Eye (tissue), 1 donor: ENCODE measurements around the gene PLXNA2.
A peak's percentile ranks its signal among the peaks of the same experiment; 100 is the strongest.

Experiments used
- DNase-seq: peaks from one replicate; pipeline ENCODE4 v3.0.0-alpha.2; 2015

PLXNA2 gene

DNA sequence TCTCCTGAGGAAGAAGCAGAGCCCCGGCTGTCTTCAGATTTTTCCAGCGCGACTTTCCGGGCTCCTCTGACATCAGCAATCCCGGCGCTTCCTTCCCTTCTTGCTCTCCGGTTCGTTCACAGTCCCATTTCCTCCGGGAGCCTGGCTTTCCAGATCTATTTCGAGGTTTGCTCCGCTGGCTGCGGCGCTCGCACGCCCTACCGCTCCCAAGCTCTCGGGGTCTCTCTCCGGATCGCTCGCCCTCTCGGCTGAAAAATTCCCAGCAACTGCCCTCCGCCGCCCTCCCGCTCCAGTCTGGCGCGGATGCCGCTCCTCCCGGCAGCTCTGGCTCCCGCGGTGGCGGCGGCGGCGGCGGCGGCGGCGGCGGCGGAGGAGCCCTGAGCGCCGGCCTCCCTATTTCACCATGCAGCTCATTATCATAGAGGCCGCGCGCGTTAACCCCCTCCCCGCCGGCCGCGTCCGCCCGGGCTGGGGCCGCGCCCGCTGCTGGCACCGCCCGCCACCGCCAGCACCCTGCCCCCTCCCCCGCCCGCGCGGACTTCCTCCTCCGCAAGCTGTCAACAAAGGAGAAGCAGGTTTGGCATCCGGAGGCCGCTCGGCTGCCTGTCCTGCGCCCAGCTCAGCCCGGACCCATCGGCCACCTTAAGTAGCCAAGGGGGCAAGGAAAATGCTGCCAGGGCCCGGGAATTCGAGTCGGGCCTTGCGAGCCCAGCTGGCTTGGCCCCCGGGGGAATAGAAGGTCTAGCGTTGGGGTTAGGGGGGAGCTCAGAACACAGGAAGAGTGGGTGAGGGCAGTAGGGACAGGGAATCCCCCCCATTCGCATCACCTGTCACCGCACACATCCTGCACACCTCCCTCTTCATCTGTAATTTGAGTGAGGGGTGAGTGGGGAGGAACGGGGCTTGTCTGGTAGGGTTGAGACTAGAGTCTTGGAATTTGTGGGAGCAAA, at the start of gene PLXNA2:
Gene PLXNA2 (minus strand): TSS at position 418 of the 950 bp plus-strand sequence. CDS start 26,462 bp downstream, outside the sequence.
- peak; percentile 88 for DNase-seq

DNA sequence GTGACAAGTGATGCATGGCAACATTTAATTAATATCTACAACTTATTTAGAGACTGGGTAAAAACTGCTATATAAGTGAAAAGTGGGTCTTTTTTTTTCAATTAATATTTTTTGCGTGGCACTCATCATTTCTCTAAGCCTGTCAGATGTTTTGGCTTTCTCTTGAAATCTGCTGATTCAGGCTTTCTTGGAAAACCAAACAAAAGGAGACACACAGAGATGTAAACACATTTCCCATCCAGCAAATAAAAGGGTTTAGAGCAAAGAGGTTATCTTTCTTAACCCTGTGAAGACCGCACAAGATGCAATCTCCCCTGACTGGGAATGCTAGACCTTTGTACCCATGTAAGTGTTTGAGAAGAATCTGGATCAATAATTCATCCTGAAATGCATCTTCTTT, 48.7 kb upstream of the PLXNA2 start:
- DNase-seq: no peak

GRCh38 chr1:208291923-208292711, 47.9 kb upstream of the PLXNA2 start:
- no peak for DNase-seq

DNA sequence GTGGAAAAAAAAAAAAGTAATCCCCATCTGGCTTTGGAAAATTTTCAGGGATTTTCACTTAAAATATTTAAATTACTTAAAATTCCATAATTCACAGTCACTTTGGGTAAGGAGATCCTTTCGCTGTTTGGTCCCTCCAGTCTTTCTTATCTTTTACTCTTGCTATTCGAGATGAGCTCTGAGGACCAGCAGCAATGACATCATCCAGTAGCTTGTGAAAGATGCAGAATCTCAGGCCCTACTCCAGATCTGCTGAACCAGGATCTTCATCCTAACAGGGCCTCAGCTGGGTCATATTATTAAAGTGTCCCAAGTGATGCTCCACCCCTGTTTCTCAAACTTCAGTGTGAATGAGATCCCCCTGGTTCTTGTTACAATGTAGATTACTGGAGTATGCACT, 46.9 kb upstream of the PLXNA2 start:
- no peak for DNase-seq

GRCh38 chr1:208289716-208290115, 45.5 kb upstream of the PLXNA2 start:
- DNase-seq: no peak

DNA sequence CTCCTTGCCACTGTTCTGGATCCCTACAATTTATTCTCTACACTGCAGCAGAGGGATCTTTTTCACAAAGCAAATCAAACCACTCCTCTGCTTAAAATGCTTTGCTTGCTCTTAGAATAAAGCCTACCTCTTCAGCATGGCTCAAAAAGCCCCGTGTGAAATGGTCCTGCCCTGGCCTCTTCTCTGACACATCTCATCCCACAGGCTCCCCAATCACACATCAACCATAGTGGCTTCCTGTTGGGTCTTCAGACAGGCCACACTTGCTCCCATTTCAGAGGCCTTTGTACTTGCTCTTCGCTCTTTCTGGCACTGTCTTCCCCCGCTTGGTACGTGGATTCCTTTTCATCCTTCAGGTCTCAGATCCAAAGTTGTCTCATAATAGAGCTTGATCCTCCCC, 44.3 kb upstream of the PLXNA2 start:
- DNase-seq: no peak

- DNase-seq: no peak
Observed at GRCh38 chr1:208280681-208281450, 36.7 kb upstream of the PLXNA2 start.

- no peak for DNase-seq
Observed at GRCh38 chr1:208279826-208280588, 35.8 kb upstream of the PLXNA2 start.

DNA sequence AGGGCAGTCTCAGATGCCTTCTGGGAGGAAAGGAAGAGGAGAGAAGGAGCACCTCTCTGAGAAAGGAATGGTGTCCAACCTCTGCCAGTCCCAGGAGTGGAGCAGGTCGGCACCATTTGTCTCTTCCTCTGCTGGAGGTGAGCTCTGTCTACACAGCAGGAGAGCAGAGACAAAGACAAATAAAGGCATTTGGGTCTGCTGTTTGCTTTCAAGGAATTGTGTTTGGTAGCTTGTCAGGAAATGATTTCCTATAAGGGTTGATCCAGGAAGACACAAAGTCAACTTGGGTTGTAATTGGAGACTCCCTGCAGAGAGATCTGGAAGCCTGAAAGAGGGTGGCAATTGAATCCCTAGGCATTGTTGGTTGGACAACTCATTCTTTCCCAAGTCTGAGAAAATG, 34.5 kb upstream of the PLXNA2 start:
- DNase-seq: no peak

DNA sequence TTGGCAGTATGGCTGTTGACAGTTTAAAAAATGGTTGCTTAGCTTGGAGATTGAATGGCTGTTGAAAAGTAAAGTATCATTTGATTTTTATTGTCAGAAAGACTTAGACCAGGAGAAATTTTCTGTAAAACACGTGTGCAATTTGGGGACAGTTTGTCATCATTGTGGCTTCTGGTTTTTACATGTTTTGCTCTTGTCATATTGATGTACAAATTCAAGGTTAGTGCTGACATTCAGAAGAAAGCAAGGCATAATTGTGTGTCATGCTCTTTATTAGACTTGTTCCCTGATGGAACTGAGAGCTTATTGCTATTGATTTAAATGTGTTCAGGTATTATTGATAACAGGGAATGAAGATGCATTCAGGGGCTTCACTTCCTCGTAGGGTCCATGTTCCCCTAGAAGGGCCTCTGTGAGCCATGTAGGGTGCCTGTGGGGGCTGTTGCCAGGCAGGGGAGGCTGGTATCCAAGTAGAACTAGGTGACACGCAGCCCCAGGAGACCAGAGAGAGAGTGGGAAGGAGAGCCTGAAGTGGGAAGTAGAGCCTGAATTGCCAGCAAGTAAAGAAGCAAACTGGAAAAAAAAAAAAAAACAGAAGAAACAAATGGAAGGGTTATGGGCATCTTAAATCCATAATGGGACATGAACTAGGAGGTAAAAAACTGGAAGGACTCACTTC, 32.7 kb upstream of the PLXNA2 start:
- DNase-seq: no peak

GRCh38 chr1:208275083-208275482, 30.9 kb upstream of the PLXNA2 start:
- no peak for DNase-seq

GRCh38 chr1:208273386-208274017, 29.3 kb upstream of the PLXNA2 start:
- no peak for DNase-seq

GRCh38 chr1:208272713-208273112, 28.5 kb upstream of the PLXNA2 start:
- DNase-seq: no peak

GRCh38 chr1:208272311-208272710, 28.1 kb upstream of the PLXNA2 start:
- DNase-seq: no peak

DNA sequence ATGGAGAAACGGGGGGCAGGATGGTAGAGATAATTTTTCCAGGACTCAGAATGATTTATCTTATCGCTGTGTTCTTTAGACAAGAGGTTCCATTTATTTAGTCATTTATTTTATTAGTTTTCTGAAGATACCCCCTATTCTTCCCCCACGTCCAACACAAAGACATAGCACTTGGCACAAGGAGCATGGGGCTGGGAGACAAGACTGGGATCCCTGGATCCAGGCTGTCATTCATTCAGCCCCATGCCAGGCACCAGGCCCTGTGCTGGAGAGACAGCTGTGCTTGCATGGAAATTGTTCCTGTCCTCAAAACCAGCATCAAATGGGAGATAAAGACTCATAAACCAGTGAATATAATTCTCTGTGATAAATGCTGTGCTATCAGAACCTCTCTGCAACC, 27.1 kb upstream of the PLXNA2 start:
- no peak for DNase-seq

- no peak for DNase-seq
Observed at GRCh38 chr1:208270651-208271141, 26.5 kb upstream of the PLXNA2 start.

- no peak for DNase-seq
Observed at GRCh38 chr1:208269338-208269666, 25.1 kb upstream of the PLXNA2 start.

GRCh38 chr1:208268541-208269337, 24.6 kb upstream of the PLXNA2 start:
- DNase-seq: peak; percentile 54

DNA sequence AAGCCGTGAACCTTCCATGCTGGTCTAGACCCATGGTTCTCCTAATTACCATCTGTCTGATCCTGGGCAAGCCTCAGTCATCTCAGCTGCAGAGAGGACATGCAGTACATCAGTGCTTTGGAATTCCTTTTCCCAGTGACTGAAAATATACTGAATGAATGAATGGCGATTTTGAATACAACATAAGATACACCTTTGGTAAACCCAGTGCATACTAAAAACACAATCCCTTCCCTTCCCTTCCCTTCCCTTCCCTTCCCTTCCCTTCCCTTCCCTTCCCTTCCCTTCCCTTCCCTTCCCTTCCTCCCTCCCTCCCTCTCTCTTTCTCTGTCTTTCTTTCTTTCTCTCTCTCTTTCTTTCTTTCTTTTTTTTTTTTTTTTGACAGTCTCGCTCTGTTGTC, 21.3 kb upstream of the PLXNA2 start:
- DNase-seq: no peak

- no peak for DNase-seq
Observed at GRCh38 chr1:208265122-208265469, 20.9 kb upstream of the PLXNA2 start.
